ENCODE data around the gene TMEM271. TPM values are rescaled to one million over a fixed set of nuclear protein-coding genes. Genes with fewer than 3 reads are reported as not detected.
A peak's percentile ranks its signal among the peaks of the same experiment; 100 is the strongest.

Gene TMEM271
- total RNA-seq, 6 experiments from 2014 or later: not detected

DNA sequence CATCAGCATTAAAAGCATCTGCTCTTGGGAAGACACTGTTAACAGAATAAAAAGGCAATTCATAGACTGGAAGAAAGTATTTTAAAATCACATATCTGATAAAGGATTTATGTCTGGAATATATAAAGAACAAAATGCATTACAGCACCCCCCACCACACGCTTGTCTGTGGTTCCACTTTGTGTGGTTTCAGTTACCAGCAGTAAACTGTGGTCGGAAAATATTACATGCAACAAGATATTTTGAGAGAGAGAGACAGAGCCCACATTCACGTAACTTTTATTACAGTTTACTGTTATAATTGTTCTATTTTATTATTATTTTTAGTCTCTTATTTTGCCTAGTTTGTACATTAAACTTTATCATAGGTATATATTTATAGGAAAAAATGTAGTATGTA, 28.0 kb upstream of the TMEM271 start:
- TF ChIP-seq, protein P1, sequence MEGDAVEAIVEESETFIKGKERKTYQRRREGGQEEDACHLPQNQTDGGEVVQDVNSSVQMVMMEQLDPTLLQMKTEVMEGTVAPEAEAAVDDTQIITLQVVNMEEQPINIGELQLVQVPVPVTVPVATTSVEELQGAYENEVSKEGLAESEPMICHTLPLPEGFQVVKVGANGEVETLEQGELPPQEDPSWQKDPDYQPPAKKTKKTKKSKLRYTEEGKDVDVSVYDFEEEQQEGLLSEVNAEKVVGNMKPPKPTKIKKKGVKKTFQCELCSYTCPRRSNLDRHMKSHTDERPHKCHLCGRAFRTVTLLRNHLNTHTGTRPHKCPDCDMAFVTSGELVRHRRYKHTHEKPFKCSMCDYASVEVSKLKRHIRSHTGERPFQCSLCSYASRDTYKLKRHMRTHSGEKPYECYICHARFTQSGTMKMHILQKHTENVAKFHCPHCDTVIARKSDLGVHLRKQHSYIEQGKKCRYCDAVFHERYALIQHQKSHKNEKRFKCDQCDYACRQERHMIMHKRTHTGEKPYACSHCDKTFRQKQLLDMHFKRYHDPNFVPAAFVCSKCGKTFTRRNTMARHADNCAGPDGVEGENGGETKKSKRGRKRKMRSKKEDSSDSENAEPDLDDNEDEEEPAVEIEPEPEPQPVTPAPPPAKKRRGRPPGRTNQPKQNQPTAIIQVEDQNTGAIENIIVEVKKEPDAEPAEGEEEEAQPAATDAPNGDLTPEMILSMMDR (IDR thresholded peaks at IDR 0.05): no peak
- Mint-ChIP-seq H3K9me3 (peaks cover 4% of the 10 kb centered on the region; the same call in 1 of the 2 replicates), H3K4me3 (no peak overlapping the region), H3K27ac (no peak overlapping the region), H3K36me3 (ENCODE audit: low read depth) (no peaks in the 10 kb centered on the region), H3K4me1 (ENCODE audit: low read depth) (peaks cover 10% of the 10 kb centered on the region; the same call in 1 of the 2 replicates), H3K27me3 (ENCODE audit: insufficient read depth) (peaks cover 11% of the 10 kb centered on the region)
- DNase-seq: no peak

DNA sequence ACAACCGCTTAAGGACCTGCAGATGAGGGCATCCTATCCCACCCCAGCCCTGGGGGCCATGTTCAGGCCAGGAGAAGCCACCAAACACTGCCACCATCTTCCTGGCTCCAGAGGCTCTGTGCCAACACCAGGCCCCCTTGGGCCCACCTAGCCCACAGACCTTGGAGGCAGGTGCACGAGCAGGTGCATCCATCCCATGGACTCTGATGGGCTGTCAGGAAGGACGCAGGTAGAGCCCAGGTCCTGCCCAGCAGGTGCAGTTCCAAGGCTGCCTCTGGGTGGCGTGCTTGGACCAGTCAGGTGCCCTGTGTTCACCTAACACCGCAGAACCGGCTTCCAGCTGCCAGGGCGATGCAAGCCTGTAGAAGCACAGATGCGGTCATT, 26.5 kb upstream of the TMEM271 start:
- TF ChIP-seq, protein P1 (IDR thresholded peaks at IDR 0.05): peak; percentile 69
- H3K4me1 Mint-ChIP-seq (ENCODE audit: low read depth): peaks cover 7% of the 10 kb centered on the region; the same call in 1 of the 2 replicates
- H3K27me3 Mint-ChIP-seq (ENCODE audit: insufficient read depth): peaks cover 14% of the 10 kb centered on the region
- no peak overlapping the region for H3K27ac Mint-ChIP-seq
- H3K4me3 Mint-ChIP-seq: no peak overlapping the region
- H3K36me3 Mint-ChIP-seq (ENCODE audit: low read depth): no peaks in the 10 kb centered on the region
- peaks cover 4% of the 10 kb centered on the region; the same call in 1 of the 2 replicates for H3K9me3 Mint-ChIP-seq
- no peak for DNase-seq

DNA sequence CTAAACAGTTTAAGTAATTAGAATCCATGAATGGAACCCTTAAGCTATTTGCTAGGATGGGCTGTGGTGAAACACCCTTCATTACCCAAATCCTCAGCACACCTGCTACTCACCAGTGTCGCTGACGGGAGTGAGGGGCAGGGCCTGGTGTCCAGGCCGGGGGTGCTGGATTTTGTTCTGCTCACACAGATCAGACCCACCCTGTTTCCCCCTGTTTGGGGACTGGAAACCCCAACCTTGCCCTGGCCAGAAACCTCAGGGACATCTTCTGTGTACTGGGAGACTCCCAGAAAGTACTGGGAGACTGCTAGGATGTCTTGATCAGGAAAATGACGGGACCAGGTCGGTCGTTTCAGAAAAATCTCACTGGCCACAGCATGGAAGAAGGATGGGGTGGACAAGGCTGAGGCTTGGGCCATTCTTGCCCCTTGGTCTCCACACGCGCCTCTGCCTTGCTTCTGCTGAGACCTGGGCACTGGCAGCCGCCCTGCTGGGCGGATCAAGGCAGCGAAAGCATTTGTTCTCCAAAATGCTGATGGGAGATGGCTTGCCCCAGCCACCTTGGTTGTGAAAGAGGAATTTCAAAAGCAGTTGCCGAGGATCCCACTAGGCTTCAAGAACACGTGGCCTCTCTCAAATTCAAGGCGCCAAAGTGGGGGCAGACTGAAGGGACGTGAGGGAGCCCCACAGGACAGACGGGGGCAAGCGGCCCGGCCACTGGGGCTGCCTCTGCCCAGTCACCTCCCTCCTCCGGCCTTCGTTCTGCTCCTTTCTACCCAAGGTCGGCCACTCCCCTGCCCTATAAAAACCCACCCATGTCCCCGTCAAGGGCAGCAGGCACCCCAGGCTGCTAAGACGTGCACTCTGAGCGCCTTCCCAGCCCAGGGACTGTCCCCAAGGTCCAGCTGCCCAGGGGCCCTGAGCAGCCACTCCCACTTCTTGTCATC, 25.8 kb upstream of the TMEM271 start:
- Mint-ChIP-seq H3K4me1 (ENCODE audit: low read depth) (peaks cover 7% of the 10 kb centered on the region; the same call in 1 of the 2 replicates), H3K9me3 (peaks cover 4% of the 10 kb centered on the region; the same call in 1 of the 2 replicates), H3K36me3 (ENCODE audit: low read depth) (no peaks in the 10 kb centered on the region), H3K27me3 (ENCODE audit: insufficient read depth) (peaks cover 10% of the 10 kb centered on the region), H3K27ac (no peak overlapping the region), H3K4me3 (no peak overlapping the region)
- TF ChIP-seq, protein P1 (IDR thresholded peaks at IDR 0.05): no peak
- no peak for DNase-seq

DNA sequence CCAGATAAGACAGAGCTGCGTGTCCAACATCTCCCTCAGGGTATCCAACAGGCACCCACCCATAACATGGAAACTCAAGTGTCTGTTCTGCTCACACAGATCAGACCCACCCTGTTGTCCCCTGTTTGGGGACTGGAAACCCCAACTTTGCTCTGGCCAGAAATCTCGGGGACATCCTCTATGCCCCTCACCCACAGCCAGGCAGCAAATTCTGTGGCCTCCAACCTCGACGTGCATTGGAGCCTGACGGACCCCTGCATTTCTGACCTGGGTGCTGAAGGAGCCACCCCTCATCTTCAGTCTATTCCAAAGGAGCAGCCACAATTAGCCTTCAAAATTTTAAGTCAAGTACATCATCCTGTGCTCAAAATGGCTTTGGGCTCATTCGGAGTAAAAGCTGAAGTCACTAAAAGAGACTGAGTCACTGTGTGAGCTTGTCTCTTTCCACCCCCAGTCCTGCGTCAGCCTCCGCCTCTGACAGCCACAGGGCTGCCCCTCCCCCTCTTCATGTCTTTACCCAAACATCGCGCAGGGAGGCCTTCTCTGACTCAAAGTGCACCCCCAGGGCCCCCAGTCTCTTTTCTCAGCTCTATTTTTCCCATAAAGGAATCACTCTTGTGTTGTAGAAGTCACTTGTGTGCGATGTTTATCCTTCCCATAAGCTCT, 24.9 kb upstream of the TMEM271 start:
- Mint-ChIP-seq H3K4me3 (no peak overlapping the region), H3K9me3 (peaks cover 4% of the 10 kb centered on the region; the same call in 1 of the 2 replicates), H3K27me3 (ENCODE audit: insufficient read depth) (peaks cover 8% of the 10 kb centered on the region), H3K4me1 (ENCODE audit: low read depth) (peaks cover 7% of the 10 kb centered on the region; the same call in 1 of the 2 replicates), H3K36me3 (ENCODE audit: low read depth) (no peaks in the 10 kb centered on the region), H3K27ac (no peak overlapping the region)
- no peak for DNase-seq
- TF ChIP-seq, protein P1 (IDR thresholded peaks at IDR 0.05): no peak

DNA sequence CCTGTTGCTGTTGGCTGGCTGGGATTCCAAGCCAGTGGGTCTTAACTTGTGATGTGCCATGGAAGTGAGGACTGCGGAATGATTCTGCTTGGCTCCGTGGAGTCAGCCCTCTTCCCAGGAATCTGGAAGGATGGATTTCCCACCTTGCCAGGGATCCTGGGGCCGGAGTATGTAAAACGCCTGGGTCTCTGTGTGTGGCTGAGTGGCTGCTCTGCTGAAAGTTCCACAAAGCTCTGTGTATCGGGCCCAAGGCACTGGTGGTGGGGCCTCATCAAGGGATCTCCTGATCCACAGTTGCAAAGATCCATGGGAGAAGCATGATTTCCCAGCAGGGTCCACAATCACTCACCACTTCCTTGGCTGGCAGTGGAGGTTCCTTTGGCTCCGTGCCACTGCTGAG, 24.1 kb upstream of the TMEM271 start:
- no peak overlapping the region for H3K27ac Mint-ChIP-seq
- H3K36me3 Mint-ChIP-seq (ENCODE audit: low read depth): no peaks in the 10 kb centered on the region
- H3K4me1 Mint-ChIP-seq (ENCODE audit: low read depth): peaks cover 7% of the 10 kb centered on the region; the same call in 1 of the 2 replicates
- peaks cover 1% of the 10 kb centered on the region; the same call in 1 of the 2 replicates for H3K9me3 Mint-ChIP-seq
- TF ChIP-seq, protein P1 (IDR thresholded peaks at IDR 0.05): no peak
- H3K27me3 Mint-ChIP-seq (ENCODE audit: insufficient read depth): peaks cover 8% of the 10 kb centered on the region
- DNase-seq: no peak
- H3K4me3 Mint-ChIP-seq: no peak overlapping the region

All from HFFc6 (cell line).